A549 (cell line): Measurements from ENCODE around the gene JAZF1. TPM values are rescaled to one million over a fixed set of nuclear protein-coding genes. Genes with fewer than 3 reads are reported as not detected.

Experiments
- ATAC-seq, 2 experiments: fragments of 200-7000 bp in 1 of 2; fragments of >200 bp in 1 of 2; cut with Nextera tagmentation in 1 of 2; cut with Tn5 transposase in 1 of 2; 3 replicates each; pipeline versions ENCODE4 v1.8.0 to v1.9.1; 2018 to 2020; ENCODE audit warnings: mild to moderate bottlenecking in 1 of 2, moderate library complexity in 1 of 2
- CTCF ChIA-PET: fragments of 300-600 bp; sonication (Branson Sonifier 250); formaldehyde crosslinking; extraction: SDS; loops from one replicate; lab custom pipeline; 2021; ENCODE audit warnings: antibody characterized with exemption, inconsistent platforms; lab: Yijun Ruan, JAX
- POLR2A ChIA-PET: fragments of 350-600 bp; formaldehyde crosslinking; extraction: SDS; loops from one replicate; lab custom pipeline; 2021; ENCODE audit warnings: antibody characterized with exemption, inconsistent platforms; lab: Yijun Ruan, JAX
- DNase-seq, 2 experiments: peaks; one replicate each; pipeline versions ENCODE4 v3.0.0 to v3.0.0-alpha.2; 2011 to 2016; ENCODE audit warnings: low read depth in 1 of 2, low spot score in 1 of 2
- FAIRE-seq: peaks from 2 replicates; lab custom pipeline; 2011; peaks lifted over from hg19 to GRCh38; lab: Jason Lieb, UNC
- H3K27ac ChIP-seq, 2 experiments: fragments of >200 bp; sonication (Bioruptor Twin); formaldehyde crosslinking; 3 replicates each; pipeline ENCODE4 v1.5.1; 2016 to 2017
- H3K4me1 ChIP-seq: fragments of >200 bp; sonication (Bioruptor Twin); formaldehyde crosslinking; 3 replicates; pipeline ENCODE4 v1.6.1; 2016
- H3K4me2 ChIP-seq: fragments of >200 bp; sonication (Bioruptor Twin); formaldehyde crosslinking; 3 replicates; pipeline ENCODE4 v1.6.1; 2016
- H3K4me3 ChIP-seq: fragments of >200 bp; sonication (Bioruptor Twin); formaldehyde crosslinking; 3 replicates; pipeline ENCODE4 v1.5.1; 2016
- H3K9me3 ChIP-seq: fragments of >200 bp; sonication (Bioruptor Twin); formaldehyde crosslinking; 3 replicates; pipeline ENCODE4 v1.6.1; 2016
- BHLHE40 ChIP-seq: IDR thresholded peaks from 2 replicates; pipeline ENCODE4 v1.6.1; 2012; ENCODE audit warnings: low read depth, low read length, inconsistent platforms
- CHD4 ChIP-seq: fragments of 200-600 bp; sonication (generic); IDR thresholded peaks from 2 replicates; pipeline ENCODE4 v1.6.1; 2016; ENCODE audit warnings: antibody characterized with exemption, mild to moderate bottlenecking, borderline replicate concordance
- CTCF ChIP-seq: fragments of >200 bp; sonication (Bioruptor Twin); formaldehyde crosslinking; IDR thresholded peaks from 3 replicates; pipeline ENCODE4 v1.5.1; 2016
- EP300 ChIP-seq, 2 experiments: fragments of >200 bp; sonication (Bioruptor Twin); formaldehyde crosslinking; IDR thresholded peaks; 2 replicates in 1 of 2; 3 replicates in 1 of 2; pipeline ENCODE4 v1.6.1; 2016 to 2017
- ESRRA ChIP-seq: fragments of 150-350 bp; IDR thresholded peaks from 2 replicates; pipeline ENCODE4 v1.6.1; 2014; ENCODE audit warnings: mild to moderate bottlenecking, low read length, borderline replicate concordance
- FOSB ChIP-seq: fragments of 250-450 bp; sonication (Bioruptor Pico); IDR thresholded peaks from 2 replicates; pipeline ENCODE4 v1.5.0; 2020; ENCODE audit warnings: mild to moderate bottlenecking, moderate library complexity
- FOXS1 ChIP-seq: fragments of 250-450 bp; sonication (Bioruptor Pico); IDR thresholded peaks from 2 replicates; pipeline ENCODE4 v1.5.0; 2020; ENCODE audit warnings: mild to moderate bottlenecking, moderate library complexity
- GATA3 ChIP-seq: IDR thresholded peaks from 2 replicates; pipeline ENCODE4 v1.6.1; 2012; ENCODE audit warnings: borderline replicate concordance
- HOXB13 ChIP-seq: fragments of 250-450 bp; sonication (Bioruptor Pico); IDR thresholded peaks from 2 replicates; pipeline ENCODE4 v1.5.0; 2020; ENCODE audit warnings: low read depth, mild to moderate bottlenecking, moderate library complexity
- JUN ChIP-seq, 2 experiments: fragments of >200 bp; sonication (Bioruptor Twin); formaldehyde crosslinking; IDR thresholded peaks; 2 replicates in 1 of 2; 3 replicates in 1 of 2; pipeline ENCODE4 v1.6.1; 2016 to 2017
- MAX ChIP-seq: IDR thresholded peaks from 2 replicates; pipeline ENCODE4 v1.6.1; 2012
- MYC ChIP-seq: IDR thresholded peaks from 2 replicates; pipeline ENCODE4 v1.6.1; 2012; ENCODE audit warnings: mild to moderate bottlenecking, inconsistent platforms, low read length, improper control_type of control experiment, borderline replicate concordance
- NFE2L2 ChIP-seq: fragments of 150-350 bp; conservative IDR thresholded peaks from 2 replicates; pipeline ENCODE4 v1.6.1; 2014; ENCODE audit warnings: low read length
- NPAS2 ChIP-seq: fragments of 250-450 bp; sonication (Bioruptor Pico); IDR thresholded peaks from 2 replicates; pipeline ENCODE4 v1.8.0; 2022; ENCODE audit warnings: mild to moderate bottlenecking, moderate library complexity, borderline replicate concordance
- NR3C1 ChIP-seq: fragments of >200 bp; sonication (Bioruptor Twin); formaldehyde crosslinking; IDR thresholded peaks from 3 replicates; pipeline ENCODE4 v1.6.1; 2017
- PHF8 ChIP-seq: fragments of 200-600 bp; sonication (generic); IDR thresholded peaks from 2 replicates; pipeline ENCODE4 v1.6.1; 2016; ENCODE audit warnings: low read depth, mild to moderate bottlenecking, antibody characterized with exemption, moderate library complexity, borderline replicate concordance
- POLR2AphosphoS2 ChIP-seq: conservative IDR thresholded peaks from 2 replicates; pipeline ENCODE4 v1.6.1; 2012; ENCODE audit warnings: low read length, improper control_type of control experiment, inconsistent platforms
- SREBF2 ChIP-seq: fragments of 450-650 bp; IDR thresholded peaks from 2 replicates; pipeline ENCODE4 v1.6.1; 2014; ENCODE audit warnings: mild to moderate bottlenecking, moderate library complexity
- TFCP2L1 ChIP-seq: fragments of 250-450 bp; sonication (Bioruptor Pico); IDR thresholded peaks from 2 replicates; pipeline ENCODE4 v1.5.0; 2021; ENCODE audit warnings: mild to moderate bottlenecking
- ZNF302 ChIP-seq: fragments of 250-450 bp; sonication (Bioruptor Pico); IDR thresholded peaks from 2 replicates; pipeline ENCODE4 v1.9.0; 2021; ENCODE audit warnings: inconsistent platforms, mild to moderate bottlenecking, moderate library complexity
- ZSCAN20 ChIP-seq: fragments of 250-450 bp; sonication (Bioruptor Pico); IDR thresholded peaks from 2 replicates; pipeline ENCODE4 v1.8.0; 2022; ENCODE audit warnings: mild to moderate bottlenecking, moderate library complexity
- WGBS: methylation state at CpG from one replicate; pipeline ENCODE4 v1.1.6; 2017; ENCODE audit errors: missing lambda C conversion rate; 5-methylcytosine and 5-hydroxymethylcytosine counted together
- polyA plus RNA-seq, 4 experiments: library from polyadenylated mRNA; depleted of rRNA in 3 of 4; stranded (reverse); fragments of >200 nt; fragmentation: RNase III in 1 of 4; extraction: RNeasy Plus Mini Kit Qiagen cat#74134 plus additional on column Dnase treatment in 1 of 4; gene quantifications; 2 replicates in 3 of 4; 3 replicates in 1 of 4; pipeline ENCODE4 v1.2.3, GENCODE V29; 2011 to 2017
- TF ChIP-seq, protein P1 (sequence below): fragments of 250-450 bp; sonication (Bioruptor Pico); IDR thresholded peaks from 2 replicates; pipeline ENCODE4 v1.5.0; 2020; ENCODE audit warnings: low read depth, mild to moderate bottlenecking, moderate library complexity
- TF ChIP-seq, protein P2 (sequence below): fragments of 250-450 bp; sonication (Bioruptor Pico); IDR thresholded peaks from 2 replicates; pipeline ENCODE4 v1.5.0; 2021; ENCODE audit warnings: mild to moderate bottlenecking, moderate library complexity, borderline replicate concordance

JAZF1 gene
- polyA plus RNA-seq, 2 of the 4 experiments (the other 2 are of a cell fraction) = 1.9 to 2.8 TPM

DNA sequence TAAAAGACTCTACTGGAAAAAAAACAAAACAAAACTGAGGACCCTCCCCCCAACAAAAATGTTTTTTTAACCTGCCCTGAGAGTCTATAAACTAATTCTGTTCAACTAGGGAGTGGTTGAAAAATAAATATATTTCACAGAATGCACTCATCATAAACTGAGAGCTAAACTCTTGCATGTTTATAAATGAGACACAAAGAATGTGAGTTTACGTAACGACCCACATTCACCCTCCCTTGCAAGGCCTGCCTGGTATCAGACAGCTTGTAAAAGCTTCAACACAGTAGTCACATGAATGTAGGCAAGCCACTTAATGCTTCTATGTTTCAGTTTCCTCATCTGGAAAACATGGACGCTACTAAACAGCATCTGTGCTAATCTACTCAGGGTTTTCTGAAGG is 50.3 kb downstream of the JAZF1 start:
- 82% methylated on average over 3 of the region's 3 CpGs for WGBS
- H3K4me1 ChIP-seq = no peaks in the 10 kb centered on the region
- TF ChIP-seq, protein P1, sequence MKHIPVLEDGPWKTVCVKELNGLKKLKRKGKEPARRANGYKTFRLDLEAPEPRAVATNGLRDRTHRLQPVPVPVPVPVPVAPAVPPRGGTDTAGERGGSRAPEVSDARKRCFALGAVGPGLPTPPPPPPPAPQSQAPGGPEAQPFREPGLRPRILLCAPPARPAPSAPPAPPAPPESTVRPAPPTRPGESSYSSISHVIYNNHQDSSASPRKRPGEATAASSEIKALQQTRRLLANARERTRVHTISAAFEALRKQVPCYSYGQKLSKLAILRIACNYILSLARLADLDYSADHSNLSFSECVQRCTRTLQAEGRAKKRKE (CRISPR knock-in tag) = no peak
- TF ChIP-seq MYC = no peak
- TF ChIP-seq, all 56 proteins: peak for 0
- FAIRE-seq (no peak), ATAC-seq (0 out of 6 replicates have a peak, but pooled peaks of 1 of the 2 experiments have one; percentile 24), DNase-seq (no peak)
- H3K9me3 ChIP-seq = no peaks in the 10 kb centered on the region
- no peak overlapping the region for H3K4me2 ChIP-seq
- CTCF ChIA-PET = no interaction called here
- no peak overlapping the region for H3K4me3 ChIP-seq
- POLR2A ChIA-PET = no interaction called here
- H3K27ac ChIP-seq = no peak overlapping the region

GRCh38 chr7:28128608-28129007 is 52.0 kb downstream of the JAZF1 start:
- FAIRE-seq = no peak
- Histone ChIP-seq H3K4me3 (no peak overlapping the region), H3K4me2 (no peak overlapping the region), H3K4me1 (no peaks in the 10 kb centered on the region), H3K27ac (no peak overlapping the region), H3K9me3 (no peaks in the 10 kb centered on the region)
- TF ChIP-seq NPAS2 (no peak), PHF8 (no peak), CHD4 (no peak), JUN (IDR thresholded peaks at IDR 0.05) (no peak), TFCP2L1 (no peak), BHLHE40 (no peak), MYC (no peak), GATA3 (no peak), EP300 (IDR thresholded peaks at IDR 0.05) (no peak)
- no peak for DNase-seq
- ChIA-PET POLR2A (no interaction called here), CTCF (no interaction called here)
- ATAC-seq = no peak

DNA sequence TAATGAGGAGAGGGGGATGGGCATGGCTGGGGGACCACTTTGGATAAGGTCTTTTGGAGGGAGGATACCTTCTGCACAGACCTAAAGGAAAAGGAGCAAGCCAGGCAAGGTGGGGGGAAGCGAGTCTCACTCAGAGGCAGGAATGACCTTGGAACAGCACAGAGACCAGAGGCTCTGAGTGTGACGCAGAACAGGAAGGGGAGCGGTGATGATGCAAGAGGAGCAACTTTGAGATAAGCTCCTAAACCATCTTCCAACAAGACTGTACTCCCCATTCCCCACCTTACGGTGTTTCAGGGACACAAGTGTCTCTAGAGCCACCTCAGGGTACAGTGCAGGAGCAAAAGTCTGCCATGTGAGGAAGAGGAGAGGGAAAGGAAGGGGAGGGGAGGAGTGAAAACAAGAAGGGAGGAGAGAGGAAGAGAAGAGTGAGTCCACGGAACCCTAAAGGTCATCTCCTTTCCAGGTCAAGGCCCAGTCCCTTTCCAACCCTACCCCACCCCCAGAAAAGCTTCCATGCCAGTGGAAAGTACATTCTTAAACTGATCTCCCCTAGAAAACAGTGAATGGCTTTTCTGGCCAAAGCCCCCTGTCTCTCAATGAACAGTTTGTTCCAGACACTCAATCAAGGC is 54.1 kb downstream of the JAZF1 start:
- DNase-seq (no peak), ATAC-seq (no peak), FAIRE-seq (no peak)
- Histone ChIP-seq H3K27ac (no peak overlapping the region), H3K9me3 (no peaks in the 10 kb centered on the region), H3K4me2 (no peak overlapping the region), H3K4me3 (no peak overlapping the region), H3K4me1 (no peaks in the 10 kb centered on the region)
- 83% methylated on average over 5 of the region's 5 CpGs for WGBS
- no peak for TF ChIP-seq ESRRA
- TF ChIP-seq NR3C1 = no peak
- no peak for TF ChIP-seq MAX
- no peak for TF ChIP-seq PHF8
- no peak for TF ChIP-seq SREBF2
- no peak for TF ChIP-seq ZSCAN20 (CRISPR knock-in tag)
- TF ChIP-seq FOSB (CRISPR knock-in tag) = no peak
- ChIA-PET POLR2A (no interaction called here), CTCF (interaction anchor here (0.6 to 1.8 kb wide), 5 partner anchors 8 to 1914 kb away, joined by 3 to 7 read pairs (median 3); no protein-coding TSS in a partner anchor)

GRCh38 chr7:28125431-28126409 is 54.9 kb downstream of the JAZF1 start:
- Histone ChIP-seq H3K4me1 (no peaks in the 10 kb centered on the region), H3K4me3 (no peak overlapping the region), H3K4me2 (no peak overlapping the region), H3K27ac (no peak overlapping the region), H3K9me3 (no peaks in the 10 kb centered on the region)
- POLR2A ChIA-PET = no interaction called here
- FAIRE-seq (no peak), DNase-seq (no peak), ATAC-seq (no peak)
- CTCF ChIA-PET = interaction anchor here (0.6 to 1.8 kb wide), 4 partner anchors 9 to 108 kb away, joined by 3 to 7 read pairs (median 4); no protein-coding TSS in a partner anchor
- 85% methylated on average over 4 of the region's 4 CpGs for WGBS
- TF ChIP-seq FOSB (CRISPR knock-in tag) (no peak), CTCF (no peak), POLR2AphosphoS2 (no peak), MYC (no peak), NFE2L2 (no peak), ZSCAN20 (CRISPR knock-in tag) (no peak), MAX (no peak), ZNF302 (CRISPR knock-in tag) (no peak), SREBF2 (no peak), FOXS1 (CRISPR knock-in tag) (no peak), HOXB13 (CRISPR knock-in tag) (no peak)
- TF ChIP-seq, protein P2, sequence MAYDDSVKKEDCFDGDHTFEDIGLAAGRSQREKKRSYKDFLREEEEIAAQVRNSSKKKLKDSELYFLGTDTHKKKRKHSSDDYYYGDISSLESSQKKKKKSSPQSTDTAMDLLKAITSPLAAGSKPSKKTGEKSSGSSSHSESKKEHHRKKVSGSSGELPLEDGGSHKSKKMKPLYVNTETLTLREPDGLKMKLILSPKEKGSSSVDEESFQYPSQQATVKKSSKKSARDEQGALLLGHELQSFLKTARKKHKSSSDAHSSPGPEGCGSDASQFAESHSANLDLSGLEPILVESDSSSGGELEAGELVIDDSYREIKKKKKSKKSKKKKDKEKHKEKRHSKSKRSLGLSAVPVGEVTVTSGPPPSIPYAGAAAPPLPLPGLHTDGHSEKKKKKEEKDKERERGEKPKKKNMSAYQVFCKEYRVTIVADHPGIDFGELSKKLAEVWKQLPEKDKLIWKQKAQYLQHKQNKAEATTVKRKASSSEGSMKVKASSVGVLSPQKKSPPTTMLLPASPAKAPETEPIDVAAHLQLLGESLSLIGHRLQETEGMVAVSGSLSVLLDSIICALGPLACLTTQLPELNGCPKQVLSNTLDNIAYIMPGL (CRISPR knock-in tag) = no peak
